ENCODE measurements around the gene SNRPA.

- TF ChIP-seq CTCF (IDR thresholded peaks at IDR 0.05), result no peak
- no peak for TF ChIP-seq POLR2A (IDR thresholded peaks at IDR 0.05)
These were observed 17.9 kb upstream of the SNRPA start for GRCh38 chr19:40733149-40733548.
